Measurements from ENCODE around the gene DHX9.

DHX9 gene

DNA sequence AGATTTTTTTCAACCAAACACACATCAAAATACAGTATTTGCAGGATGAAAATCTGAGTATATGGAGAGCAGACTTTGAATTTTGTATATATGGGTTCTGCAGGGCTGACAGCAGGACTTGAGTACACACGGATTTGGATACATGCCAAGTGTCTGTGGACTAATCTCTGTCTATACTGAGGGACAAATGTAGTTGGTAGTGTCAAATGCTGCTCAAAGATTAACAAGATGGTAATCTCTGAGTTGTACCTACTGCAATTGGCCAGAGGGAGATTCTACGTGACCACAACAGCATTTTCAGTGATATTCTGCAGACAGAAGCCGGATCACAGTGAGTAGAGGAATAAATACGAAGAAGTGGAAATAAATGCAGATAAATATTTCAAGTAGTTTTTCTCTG lies 70.4 kb downstream of the DHX9 start:
- no peak for DNase-seq (ENCODE audit: low read depth)
- H3K4me3 ChIP-seq (ENCODE audit: low read depth, low read length), result no peak overlapping the region
- TF ChIP-seq POLR2A (IDR thresholded peaks at IDR 0.05; ENCODE audit: extremely low read depth, insufficient read length) (no peak), CTCF (IDR thresholded peaks at IDR 0.05; ENCODE audit: low read depth, low read length) (no peak), MYC (IDR thresholded peaks at IDR 0.05; ENCODE audit: low read depth, low read length) (no peak), MAX (IDR thresholded peaks at IDR 0.05; ENCODE audit: low read depth, low read length) (no peak)

DNA sequence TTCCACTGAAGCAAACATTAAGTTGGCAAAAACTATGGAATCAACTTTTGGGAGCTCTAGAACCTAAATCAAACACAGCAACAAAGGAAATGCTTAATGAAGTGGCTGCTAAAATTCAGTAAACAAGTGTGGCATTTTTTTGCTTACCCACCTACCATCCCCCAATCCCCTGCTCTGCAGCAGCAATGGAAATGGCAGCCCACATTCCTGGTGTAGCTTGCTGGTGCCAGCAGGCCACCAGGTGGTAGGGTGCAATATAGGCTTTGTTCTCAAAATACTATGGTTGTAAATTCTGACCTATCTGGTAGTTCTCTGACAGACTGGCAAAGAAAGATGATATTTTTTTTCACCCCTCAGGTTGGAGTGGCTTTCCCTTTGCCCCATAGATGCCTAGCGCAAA lies 71.0 kb downstream of the DHX9 start:
- H3K4me3 ChIP-seq (ENCODE audit: low read depth, low read length), result no peak overlapping the region
- no peak for DNase-seq (ENCODE audit: low read depth)
- TF ChIP-seq CTCF (IDR thresholded peaks at IDR 0.05; ENCODE audit: low read depth, low read length) (no peak), MAX (IDR thresholded peaks at IDR 0.05; ENCODE audit: low read depth, low read length) (no peak), MYC (IDR thresholded peaks at IDR 0.05; ENCODE audit: low read depth, low read length) (no peak), POLR2A (IDR thresholded peaks at IDR 0.05; ENCODE audit: extremely low read depth, insufficient read length) (no peak)

DNA sequence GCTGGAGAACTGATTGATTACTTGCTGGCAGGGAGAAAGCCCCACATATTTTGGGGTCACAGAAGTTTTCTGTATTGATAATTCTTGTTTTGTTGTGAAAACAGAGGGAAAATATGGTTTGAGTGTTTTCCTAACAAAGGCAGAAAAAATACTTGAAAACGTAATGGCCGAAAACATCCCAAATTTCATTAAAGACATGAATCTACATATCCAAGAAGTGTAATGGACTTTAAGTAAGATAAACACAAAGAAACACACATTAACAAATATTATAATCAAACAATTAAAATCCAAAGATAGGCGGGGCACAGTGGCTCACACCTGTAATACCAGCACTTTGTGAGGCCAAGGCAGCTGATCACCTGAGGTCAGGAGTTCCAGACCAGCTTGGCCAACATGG lies 74.3 kb downstream of the DHX9 start:
- DNase-seq (ENCODE audit: low read depth), result no peak
- no peak overlapping the region for H3K4me3 ChIP-seq (ENCODE audit: low read depth, low read length)
- TF ChIP-seq POLR2A (IDR thresholded peaks at IDR 0.05; ENCODE audit: extremely low read depth, insufficient read length) (no peak), MYC (IDR thresholded peaks at IDR 0.05; ENCODE audit: low read depth, low read length) (no peak), CTCF (IDR thresholded peaks at IDR 0.05; ENCODE audit: low read depth, low read length) (no peak), MAX (IDR thresholded peaks at IDR 0.05; ENCODE audit: low read depth, low read length) (no peak)

GRCh38 chr1:182917378-182917777 lies 78.2 kb downstream of the DHX9 start:
- H3K4me3 ChIP-seq (ENCODE audit: low read depth, low read length), result no peak overlapping the region
- DNase-seq (ENCODE audit: low read depth), result no peak
- no peak for TF ChIP-seq MAX (IDR thresholded peaks at IDR 0.05; ENCODE audit: low read depth, low read length)
- no peak for TF ChIP-seq POLR2A (IDR thresholded peaks at IDR 0.05; ENCODE audit: extremely low read depth, insufficient read length)
- TF ChIP-seq MYC (IDR thresholded peaks at IDR 0.05; ENCODE audit: low read depth, low read length), result no peak
- no peak for TF ChIP-seq CTCF (IDR thresholded peaks at IDR 0.05; ENCODE audit: low read depth, low read length)

DNA sequence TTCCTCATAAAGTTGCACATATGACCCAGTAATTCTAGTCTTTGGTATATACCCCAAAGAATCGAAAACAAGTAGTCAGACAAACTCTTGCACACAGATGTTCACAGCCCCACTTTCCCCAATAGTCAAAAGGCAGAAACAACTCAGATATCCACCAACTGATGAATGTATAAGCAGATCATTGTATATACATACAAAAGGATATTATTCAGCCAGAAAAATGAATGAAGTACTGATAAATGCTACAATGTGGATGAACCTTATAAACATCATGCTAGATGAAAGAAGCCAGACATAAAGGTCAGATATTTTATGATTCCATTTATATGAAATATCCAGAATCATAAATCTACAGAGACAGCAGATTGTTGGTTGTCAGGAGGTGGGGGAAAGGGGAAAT lies 86.5 kb downstream of the DHX9 start:
- DNase-seq (ENCODE audit: low read depth), result no peak
- TF ChIP-seq MYC (IDR thresholded peaks at IDR 0.05; ENCODE audit: low read depth, low read length) (no peak), MAX (IDR thresholded peaks at IDR 0.05; ENCODE audit: low read depth, low read length) (no peak), CTCF (IDR thresholded peaks at IDR 0.05; ENCODE audit: low read depth, low read length) (no peak), POLR2A (IDR thresholded peaks at IDR 0.05; ENCODE audit: extremely low read depth, insufficient read length) (no peak)
- no peak overlapping the region for H3K4me3 ChIP-seq (ENCODE audit: low read depth, low read length)

Measured in NB4 (cell line).